A549 treated with GW870086 at 1 μM for 4 hours (cell line): ENCODE results near the gene TTC39C. TPM values are rescaled to one million over a fixed set of nuclear protein-coding genes. Genes with fewer than 3 reads are reported as not detected.

ENCODE experiments used
- total RNA-seq: library from RNA; stranded (reverse); fragments of 200-300 nt; extraction: Qiagen RNA extraction; gene quantifications from 5 replicates; pipeline ENCODE4 v1.2.3, GENCODE V29; 2022; ENCODE audit warnings: low read depth

TTC39C gene
- total RNA-seq: 15.4 to 18.8 TPM (median 18.0 TPM) in 5 replicates

GRCh38 chr18:24014062-24014985 lies at the start of gene TTC39C:
Gene TTC39C, plus strand, starts transcription at chr18:24014754. Its CDS starts 118 bp downstream, at chr18:24014872.

GRCh38 chr18:24138789-24139616 lies 124.4 kb downstream of the TTC39C start, which contains the start of gene CABYR:
Gene CABYR, plus strand, starts transcription at chr18:24139062. Its CDS starts 4,053 bp downstream, at chr18:24143115.

Other genes with a start within 250 kb of the TTC39C start
- 12.4 to 16.9 TPM (median 13.0 TPM) in 5 replicates for gene CABYR, start 124.3 kb downstream of the TTC39C start, total RNA-seq